Stimulated activated naive CD4-positive, alpha-beta T cell (primary cell): ENCODE measurements around the gene KRT82.

Source experiments
- DNase-seq, 6 experiments: peaks; one replicate each; lab custom pipeline; 2025; lab: John Stamatoyannopoulos, UW

KRT82 gene

GRCh38 chr12:52435659-52435999 is 29.5 kb upstream of the KRT82 start:
- no peak for DNase-seq

- no peak for DNase-seq
These were observed 28.8 kb upstream of the KRT82 start for GRCh38 chr12:52434760-52435530.

GRCh38 chr12:52434081-52434733 is 28.1 kb upstream of the KRT82 start, which contains the start of gene KRT75:
KRT75 (minus strand) TSS chr12:52434371; CDS start chr12:52434304, 67 bp downstream.
- DNase-seq = no peak

- no peak for DNase-seq
These were observed 27.5 kb upstream of the KRT82 start for GRCh38 chr12:52433501-52434080.

GRCh38 chr12:52432559-52433207 is 26.5 kb upstream of the KRT82 start:
- DNase-seq = no peak

- no peak for DNase-seq
These were observed 22.0 kb upstream of the KRT82 start for GRCh38 chr12:52428121-52428520.

- DNase-seq = no peak
These were observed 20.9 kb upstream of the KRT82 start for GRCh38 chr12:52427083-52427482.

GRCh38 chr12:52426034-52426433 is 19.9 kb upstream of the KRT82 start:
- DNase-seq = no peak

- DNase-seq = no peak
These were observed 19.3 kb upstream of the KRT82 start for GRCh38 chr12:52425466-52425865.

GRCh38 chr12:52423661-52424500 is 17.7 kb upstream of the KRT82 start:
- DNase-seq = no peak

GRCh38 chr12:52423035-52423434 is 16.9 kb upstream of the KRT82 start:
- DNase-seq = no peak

- DNase-seq = no peak
These were observed 13.5 kb upstream of the KRT82 start for GRCh38 chr12:52419656-52420055.

GRCh38 chr12:52418576-52419110 is 12.5 kb upstream of the KRT82 start:
- no peak for DNase-seq

GRCh38 chr12:52417740-52418139 is 11.6 kb upstream of the KRT82 start:
- no peak for DNase-seq

GRCh38 chr12:52416795-52417194 is 10.7 kb upstream of the KRT82 start:
- DNase-seq = no peak

GRCh38 chr12:52415870-52416750 is 10.0 kb upstream of the KRT82 start:
- no peak for DNase-seq

- no peak for DNase-seq
These were observed 8.8 kb upstream of the KRT82 start for GRCh38 chr12:52414936-52415335.

- no peak for DNase-seq
These were observed 7.7 kb upstream of the KRT82 start for GRCh38 chr12:52413782-52414345.

- no peak for DNase-seq
These were observed 7.1 kb upstream of the KRT82 start for GRCh38 chr12:52413202-52413601.

GRCh38 chr12:52411815-52412214 is 5.7 kb upstream of the KRT82 start:
- no peak for DNase-seq
